K562 (cell line): ENCODE results near the gene SERPIND1. TPM values are rescaled to one million over a fixed set of nuclear protein-coding genes. Genes with fewer than 3 reads are reported as not detected.
A peak's percentile ranks its signal among the peaks of the same experiment; 100 is the strongest.

Experiments used
- CREB1 ChIP-seq, 2 experiments: sonication (generic) in 1 of 2; formaldehyde crosslinking in 1 of 2; IDR thresholded peaks; 2 replicates each; pipeline versions ENCODE4 v1.6.1 to v1.8.0; 2012 to 2022; ENCODE audit warnings: inconsistent platforms in 1 of 2, mild to moderate bottlenecking in 1 of 2, missing genetic modification reagents in 1 of 2, moderate library complexity in 1 of 2
- FOXM1 ChIP-seq, 2 experiments: fragments of 450-650 bp in 1 of 2; sonication (generic) in 1 of 2; formaldehyde crosslinking in 1 of 2; IDR thresholded peaks; 2 replicates each; pipeline versions ENCODE4 v1.6.1 to v1.9.0; 2017 to 2022; ENCODE audit warnings: low read depth in 2 of 2, mild to moderate bottlenecking in 2 of 2, missing genetic modification reagents in 1 of 2, moderate library complexity in 1 of 2
- FUS ChIP-seq: fragments of 200-400 bp; formaldehyde crosslinking; optimal IDR thresholded peaks from 2 replicates; pipeline ENCODE3; 2017; ENCODE audit warnings: low read depth, low read length
- JUN ChIP-seq, 2 experiments: sonication (generic) in 1 of 2; formaldehyde crosslinking in 1 of 2; IDR thresholded peaks; 2 replicates each; pipeline versions ENCODE4 v1.6.1 to v1.8.0; 2012 to 2022; ENCODE audit warnings: borderline replicate concordance in 2 of 2, mild to moderate bottlenecking in 2 of 2, improper control_type of control experiment in 1 of 2, low read depth in 1 of 2, low read length in 1 of 2, missing genetic modification reagents in 1 of 2
- MED1 ChIP-seq: sonication (generic); formaldehyde crosslinking; IDR thresholded peaks from 2 replicates; pipeline ENCODE4 v1.8.1; 2023; ENCODE audit warnings: missing genetic modification reagents, borderline replicate concordance
- MEF2D ChIP-seq: conservative IDR thresholded peaks from 2 replicates; pipeline ENCODE4 v1.6.1; 2016; ENCODE audit warnings: low read depth, missing genetic modification characterization, missing compliant biosample characterization
- NR3C1 ChIP-seq: sonication (generic); formaldehyde crosslinking; IDR thresholded peaks from 2 replicates; pipeline ENCODE4 v1.8.1; 2022; ENCODE audit warnings: missing genetic modification reagents
- POLR2G ChIP-seq: fragments of 200-400 bp; formaldehyde crosslinking; IDR thresholded peaks from 2 replicates; pipeline ENCODE4 v1.6.1; 2017; ENCODE audit warnings: low read depth, mild to moderate bottlenecking, antibody characterized with exemption, low read length, moderate library complexity
- SETDB1 ChIP-seq: IDR thresholded peaks from one replicate; pipeline ENCODE4 v1.6.1; 2012; ENCODE audit warnings: low read length, control low read depth, inconsistent platforms
- SRSF7 ChIP-seq: fragments of 200-400 bp; formaldehyde crosslinking; optimal IDR thresholded peaks from 2 replicates; pipeline ENCODE3; 2017; ENCODE audit warnings: mild to moderate bottlenecking, low read depth, low read length
- TAF15 ChIP-seq: fragments of 200-400 bp; formaldehyde crosslinking; IDR thresholded peaks from 2 replicates; pipeline ENCODE4 v1.6.1; 2017; ENCODE audit warnings: mild to moderate bottlenecking, low read depth, low read length, moderate library complexity
- TEAD4 ChIP-seq, 2 experiments: sonication (generic) in 1 of 2; formaldehyde crosslinking in 1 of 2; IDR thresholded peaks; 2 replicates each; pipeline versions ENCODE4 v1.6.1 to v1.8.0; 2012 to 2022; ENCODE audit warnings: borderline replicate concordance in 1 of 2, inconsistent platforms in 1 of 2, low read length in 1 of 2, mild to moderate bottlenecking in 1 of 2, missing genetic modification reagents in 1 of 2
- ZNF347 ChIP-seq: fragments of 450-650 bp; formaldehyde crosslinking; IDR thresholded peaks from 2 replicates; pipeline ENCODE4 v1.4.0; 2020; ENCODE audit warnings: low read depth, mild to moderate bottlenecking, moderate library complexity
- ZNF589 ChIP-seq: fragments of 200-800 bp; sonication (Bioruptor generic); IDR thresholded peaks from 2 replicates; pipeline ENCODE4 v1.6.1; 2016; ENCODE audit warnings: low read depth, missing genetic modification characterization, missing compliant biosample characterization
- ZSCAN29 ChIP-seq: fragments of 450-650 bp; IDR thresholded peaks from 2 replicates; pipeline ENCODE4 v1.6.1; 2017
- polyA plus RNA-seq, 8 experiments: library from polyadenylated mRNA; depleted of rRNA in 4 of 8; stranded (reverse) in 5 of 8; unstranded in 3 of 8; fragments of >200 nt; fragmentation: Nextera tagmentation in 2 of 8; fragmentation: Illumina TruSeq in 1 of 8; extraction: Ambion mirVana in 2 of 8; extraction: Trizol in 1 of 8; gene quantifications; 2 replicates each; pipeline versions ENCODE4 v1.2.1 to v1.2.3, GENCODE V29; 2011 to 2014; ENCODE audit warnings: inconsistent platforms in 1 of 8, missing spikeins in 1 of 8
- total RNA-seq, 7 experiments: library from RNA; depleted of rRNA in 6 of 7; stranded (reverse); fragments of >200 nt in 6 of 7; fragmentation: Illumina TruSeq in 2 of 7; extraction: Trizol in 2 of 7; gene quantifications; 2 replicates each; pipeline versions ENCODE4 v1.2.1 to v1.2.3, GENCODE V29; 2011 to 2021; ENCODE audit warnings: low replicate concordance in 1 of 7
- TF ChIP-seq, protein P1 (sequence below): sonication (generic); formaldehyde crosslinking; IDR thresholded peaks from 2 replicates; pipeline ENCODE4 v1.8.0; 2022; ENCODE audit warnings: mild to moderate bottlenecking, missing genetic modification reagents
- TF ChIP-seq, protein P2 (sequence below): sonication (generic); formaldehyde crosslinking; IDR thresholded peaks from 2 replicates; pipeline ENCODE4 v1.8.0; 2022; ENCODE audit warnings: mild to moderate bottlenecking, missing genetic modification reagents
- TF ChIP-seq, protein P3 (sequence below): sonication (generic); formaldehyde crosslinking; IDR thresholded peaks from 2 replicates; pipeline ENCODE4 v1.8.0; 2023; ENCODE audit warnings: mild to moderate bottlenecking, missing genetic modification reagents

SERPIND1 gene
- total and polyA plus RNA-seq, 9 of the 15 experiments (the other 6 are each of a cell fraction or from before 2014, with no cell fraction given) = 0.04 to 0.11 (median 0.09) TPM; not detected in 6

DNA sequence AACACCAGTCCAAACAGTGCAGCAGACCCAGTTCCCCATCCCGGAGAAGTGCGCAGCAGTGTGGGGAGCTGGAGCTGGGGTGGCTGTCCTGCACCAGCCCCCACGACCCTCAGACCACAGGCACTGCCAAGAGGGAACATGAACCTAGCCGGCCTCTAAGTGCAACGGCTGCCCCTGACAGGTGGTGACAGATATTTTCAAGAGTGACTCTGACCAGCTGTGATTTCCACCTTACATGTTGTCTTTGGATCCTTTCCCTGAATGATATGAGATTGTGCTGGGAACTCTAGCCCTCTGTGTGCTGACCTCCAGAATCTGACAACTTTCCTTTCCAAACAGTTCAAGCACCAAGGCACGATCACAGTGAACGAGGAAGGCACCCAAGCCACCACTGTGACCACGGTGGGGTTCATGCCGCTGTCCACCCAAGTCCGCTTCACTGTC is 12.6 kb downstream of the SERPIND1 start (continued):
- TF ChIP-seq, protein P1, sequence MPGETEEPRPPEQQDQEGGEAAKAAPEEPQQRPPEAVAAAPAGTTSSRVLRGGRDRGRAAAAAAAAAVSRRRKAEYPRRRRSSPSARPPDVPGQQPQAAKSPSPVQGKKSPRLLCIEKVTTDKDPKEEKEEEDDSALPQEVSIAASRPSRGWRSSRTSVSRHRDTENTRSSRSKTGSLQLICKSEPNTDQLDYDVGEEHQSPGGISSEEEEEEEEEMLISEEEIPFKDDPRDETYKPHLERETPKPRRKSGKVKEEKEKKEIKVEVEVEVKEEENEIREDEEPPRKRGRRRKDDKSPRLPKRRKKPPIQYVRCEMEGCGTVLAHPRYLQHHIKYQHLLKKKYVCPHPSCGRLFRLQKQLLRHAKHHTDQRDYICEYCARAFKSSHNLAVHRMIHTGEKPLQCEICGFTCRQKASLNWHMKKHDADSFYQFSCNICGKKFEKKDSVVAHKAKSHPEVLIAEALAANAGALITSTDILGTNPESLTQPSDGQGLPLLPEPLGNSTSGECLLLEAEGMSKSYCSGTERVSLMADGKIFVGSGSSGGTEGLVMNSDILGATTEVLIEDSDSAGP = no peak
- TF ChIP-seq TEAD4 (IDR thresholded peaks at IDR 0.05; ENCODE audit: low read length) (no peak), TEAD4 (CRISPR knock-in tag; IDR thresholded peaks at IDR 0.05; ENCODE audit: borderline replicate concordance) (0 out of 2 replicates have a peak, but pooled peaks have one; percentile 12), CREB1 (IDR thresholded peaks at IDR 0.05) (no peak), CREB1 (CRISPR knock-in tag; IDR thresholded peaks at IDR 0.05) (no peak), FUS (no peak), SRSF7 (no peak), NR3C1 (CRISPR knock-in tag) (no peak), FOXM1 (IDR thresholded peaks at IDR 0.05; ENCODE audit: low read depth) (no peak), FOXM1 (CRISPR knock-in tag; IDR thresholded peaks at IDR 0.05; ENCODE audit: low read depth) (no peak), JUN (IDR thresholded peaks at IDR 0.05; ENCODE audit: borderline replicate concordance, low read depth, low read length) (no peak), JUN (CRISPR knock-in tag; IDR thresholded peaks at IDR 0.05; ENCODE audit: borderline replicate concordance) (peak; percentile 40; the same call in 1 of the 2 replicates), ZNF347 (CRISPR knock-in tag) (no peak), ZSCAN29 (no peak), POLR2G (peak; percentile 44; the same call in 1 of the 2 replicates), MED1 (CRISPR knock-in tag) (no peak), SETDB1 (peak; percentile 41), ZNF589 (CRISPR knock-in tag) (no peak), TAF15 (no peak), MEF2D (tag) (no peak)
- TF ChIP-seq, protein P2, sequence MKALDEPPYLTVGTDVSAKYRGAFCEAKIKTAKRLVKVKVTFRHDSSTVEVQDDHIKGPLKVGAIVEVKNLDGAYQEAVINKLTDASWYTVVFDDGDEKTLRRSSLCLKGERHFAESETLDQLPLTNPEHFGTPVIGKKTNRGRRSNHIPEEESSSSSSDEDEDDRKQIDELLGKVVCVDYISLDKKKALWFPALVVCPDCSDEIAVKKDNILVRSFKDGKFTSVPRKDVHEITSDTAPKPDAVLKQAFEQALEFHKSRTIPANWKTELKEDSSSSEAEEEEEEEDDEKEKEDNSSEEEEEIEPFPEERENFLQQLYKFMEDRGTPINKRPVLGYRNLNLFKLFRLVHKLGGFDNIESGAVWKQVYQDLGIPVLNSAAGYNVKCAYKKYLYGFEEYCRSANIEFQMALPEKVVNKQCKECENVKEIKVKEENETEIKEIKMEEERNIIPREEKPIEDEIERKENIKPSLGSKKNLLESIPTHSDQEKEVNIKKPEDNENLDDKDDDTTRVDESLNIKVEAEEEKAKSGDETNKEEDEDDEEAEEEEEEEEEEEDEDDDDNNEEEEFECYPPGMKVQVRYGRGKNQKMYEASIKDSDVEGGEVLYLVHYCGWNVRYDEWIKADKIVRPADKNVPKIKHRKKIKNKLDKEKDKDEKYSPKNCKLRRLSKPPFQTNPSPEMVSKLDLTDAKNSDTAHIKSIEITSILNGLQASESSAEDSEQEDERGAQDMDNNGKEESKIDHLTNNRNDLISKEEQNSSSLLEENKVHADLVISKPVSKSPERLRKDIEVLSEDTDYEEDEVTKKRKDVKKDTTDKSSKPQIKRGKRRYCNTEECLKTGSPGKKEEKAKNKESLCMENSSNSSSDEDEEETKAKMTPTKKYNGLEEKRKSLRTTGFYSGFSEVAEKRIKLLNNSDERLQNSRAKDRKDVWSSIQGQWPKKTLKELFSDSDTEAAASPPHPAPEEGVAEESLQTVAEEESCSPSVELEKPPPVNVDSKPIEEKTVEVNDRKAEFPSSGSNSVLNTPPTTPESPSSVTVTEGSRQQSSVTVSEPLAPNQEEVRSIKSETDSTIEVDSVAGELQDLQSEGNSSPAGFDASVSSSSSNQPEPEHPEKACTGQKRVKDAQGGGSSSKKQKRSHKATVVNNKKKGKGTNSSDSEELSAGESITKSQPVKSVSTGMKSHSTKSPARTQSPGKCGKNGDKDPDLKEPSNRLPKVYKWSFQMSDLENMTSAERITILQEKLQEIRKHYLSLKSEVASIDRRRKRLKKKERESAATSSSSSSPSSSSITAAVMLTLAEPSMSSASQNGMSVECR (CRISPR knock-in tag) = peak; percentile 27; the same call in 1 of the 2 replicates
- TF ChIP-seq, protein P3, sequence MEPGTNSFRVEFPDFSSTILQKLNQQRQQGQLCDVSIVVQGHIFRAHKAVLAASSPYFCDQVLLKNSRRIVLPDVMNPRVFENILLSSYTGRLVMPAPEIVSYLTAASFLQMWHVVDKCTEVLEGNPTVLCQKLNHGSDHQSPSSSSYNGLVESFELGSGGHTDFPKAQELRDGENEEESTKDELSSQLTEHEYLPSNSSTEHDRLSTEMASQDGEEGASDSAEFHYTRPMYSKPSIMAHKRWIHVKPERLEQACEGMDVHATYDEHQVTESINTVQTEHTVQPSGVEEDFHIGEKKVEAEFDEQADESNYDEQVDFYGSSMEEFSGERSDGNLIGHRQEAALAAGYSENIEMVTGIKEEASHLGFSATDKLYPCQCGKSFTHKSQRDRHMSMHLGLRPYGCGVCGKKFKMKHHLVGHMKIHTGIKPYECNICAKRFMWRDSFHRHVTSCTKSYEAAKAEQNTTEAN (CRISPR knock-in tag) = no peak
